A549 (cell line): Measurements from ENCODE around the gene FBLN1. TPM values are rescaled to one million over a fixed set of nuclear protein-coding genes. Genes with fewer than 3 reads are reported as not detected.

ENCODE experiments used
- ATAC-seq, 2 experiments: fragments of 200-7000 bp in 1 of 2; fragments of >200 bp in 1 of 2; cut with Nextera tagmentation in 1 of 2; cut with Tn5 transposase in 1 of 2; 3 replicates each; pipeline versions ENCODE4 v1.8.0 to v1.9.1; 2018 to 2020; ENCODE audit warnings: mild to moderate bottlenecking in 1 of 2, moderate library complexity in 1 of 2
- CTCF ChIA-PET: fragments of 300-600 bp; sonication (Branson Sonifier 250); formaldehyde crosslinking; extraction: SDS; loops from one replicate; lab custom pipeline; 2021; ENCODE audit warnings: antibody characterized with exemption, inconsistent platforms; lab: Yijun Ruan, JAX
- POLR2A ChIA-PET: fragments of 350-600 bp; formaldehyde crosslinking; extraction: SDS; loops from one replicate; lab custom pipeline; 2021; ENCODE audit warnings: antibody characterized with exemption, inconsistent platforms; lab: Yijun Ruan, JAX
- DNase-seq, 2 experiments: peaks; one replicate each; pipeline versions ENCODE4 v3.0.0 to v3.0.0-alpha.2; 2011 to 2016; ENCODE audit warnings: low read depth in 1 of 2, low spot score in 1 of 2
- FAIRE-seq: peaks from 2 replicates; lab custom pipeline; 2011; peaks lifted over from hg19 to GRCh38; lab: Jason Lieb, UNC
- H3K27ac ChIP-seq, 2 experiments: fragments of >200 bp; sonication (Bioruptor Twin); formaldehyde crosslinking; 3 replicates each; pipeline ENCODE4 v1.5.1; 2016 to 2017
- H3K4me1 ChIP-seq: fragments of >200 bp; sonication (Bioruptor Twin); formaldehyde crosslinking; 3 replicates; pipeline ENCODE4 v1.6.1; 2016
- H3K4me2 ChIP-seq: fragments of >200 bp; sonication (Bioruptor Twin); formaldehyde crosslinking; 3 replicates; pipeline ENCODE4 v1.6.1; 2016
- H3K4me3 ChIP-seq: fragments of >200 bp; sonication (Bioruptor Twin); formaldehyde crosslinking; 3 replicates; pipeline ENCODE4 v1.5.1; 2016
- H3K9me3 ChIP-seq: fragments of >200 bp; sonication (Bioruptor Twin); formaldehyde crosslinking; 3 replicates; pipeline ENCODE4 v1.6.1; 2016
- ATOH8 ChIP-seq: fragments of 250-450 bp; sonication (Bioruptor Pico); IDR thresholded peaks from 2 replicates; pipeline ENCODE4 v1.5.0; 2020; ENCODE audit warnings: low read depth, mild to moderate bottlenecking, moderate library complexity
- BHLHE40 ChIP-seq: IDR thresholded peaks from 2 replicates; pipeline ENCODE4 v1.6.1; 2012; ENCODE audit warnings: low read depth, low read length, inconsistent platforms
- CHD2 ChIP-seq: fragments of 150-350 bp; IDR thresholded peaks from 2 replicates; pipeline ENCODE4 v1.6.1; 2014; ENCODE audit warnings: low read length; ENCODE audit not compliant: partially characterized antibody
- CTCF ChIP-seq: fragments of >200 bp; sonication (Bioruptor Twin); formaldehyde crosslinking; IDR thresholded peaks from 3 replicates; pipeline ENCODE4 v1.5.1; 2016
- E2F6 ChIP-seq: IDR thresholded peaks from 2 replicates; pipeline ENCODE4 v1.6.1; 2012; ENCODE audit warnings: low read depth, borderline replicate concordance
- EHF ChIP-seq: fragments of 250-450 bp; sonication (Bioruptor Pico); IDR thresholded peaks from 2 replicates; pipeline ENCODE4 v1.5.0; 2020; ENCODE audit warnings: mild to moderate bottlenecking
- ELK1 ChIP-seq: fragments of 150-350 bp; IDR thresholded peaks from 2 replicates; pipeline ENCODE4 v1.6.1; 2014; ENCODE audit warnings: low read depth, mild to moderate bottlenecking, low read length
- ESRRA ChIP-seq: fragments of 150-350 bp; IDR thresholded peaks from 2 replicates; pipeline ENCODE4 v1.6.1; 2014; ENCODE audit warnings: mild to moderate bottlenecking, low read length, borderline replicate concordance
- GATA3 ChIP-seq: IDR thresholded peaks from 2 replicates; pipeline ENCODE4 v1.6.1; 2012; ENCODE audit warnings: borderline replicate concordance
- HMGXB4 ChIP-seq: fragments of 250-450 bp; sonication (Bioruptor Pico); IDR thresholded peaks from 2 replicates; pipeline ENCODE4 v1.5.0; 2021; ENCODE audit warnings: mild to moderate bottlenecking, moderate library complexity, borderline replicate concordance
- HOXA7 ChIP-seq: fragments of 250-450 bp; sonication (Bioruptor Pico); IDR thresholded peaks from 2 replicates; pipeline ENCODE4 v1.5.0; 2020; ENCODE audit warnings: mild to moderate bottlenecking, moderate library complexity
- HOXB5 ChIP-seq: fragments of 250-450 bp; sonication (Bioruptor Pico); IDR thresholded peaks from 2 replicates; pipeline ENCODE4 v1.5.0; 2020; ENCODE audit warnings: mild to moderate bottlenecking, moderate library complexity
- JUN ChIP-seq, 2 experiments: fragments of >200 bp; sonication (Bioruptor Twin); formaldehyde crosslinking; IDR thresholded peaks; 2 replicates in 1 of 2; 3 replicates in 1 of 2; pipeline ENCODE4 v1.6.1; 2016 to 2017
- KDM1A ChIP-seq: fragments of 200-600 bp; sonication (generic); IDR thresholded peaks from 2 replicates; pipeline ENCODE4 v1.6.1; 2016; ENCODE audit warnings: low read depth, mild to moderate bottlenecking
- MAX ChIP-seq: IDR thresholded peaks from 2 replicates; pipeline ENCODE4 v1.6.1; 2012
- MYC ChIP-seq: IDR thresholded peaks from 2 replicates; pipeline ENCODE4 v1.6.1; 2012; ENCODE audit warnings: mild to moderate bottlenecking, inconsistent platforms, low read length, improper control_type of control experiment, borderline replicate concordance
- NFE2L2 ChIP-seq: fragments of 150-350 bp; conservative IDR thresholded peaks from 2 replicates; pipeline ENCODE4 v1.6.1; 2014; ENCODE audit warnings: low read length
- PHF8 ChIP-seq: fragments of 200-600 bp; sonication (generic); IDR thresholded peaks from 2 replicates; pipeline ENCODE4 v1.6.1; 2016; ENCODE audit warnings: low read depth, mild to moderate bottlenecking, antibody characterized with exemption, moderate library complexity, borderline replicate concordance
- POLR2A ChIP-seq: IDR thresholded peaks from 2 replicates; pipeline ENCODE4 v1.6.1; 2012; ENCODE audit warnings: mild to moderate bottlenecking, low read length
- RAD21 ChIP-seq, 2 experiments: fragments of >200 bp in 1 of 2; sonication (Bioruptor Twin) in 1 of 2; formaldehyde crosslinking in 1 of 2; IDR thresholded peaks in 1 of 2; conservative IDR thresholded peaks in 1 of 2; 2 replicates in 1 of 2; 3 replicates in 1 of 2; pipeline ENCODE4 v1.6.1; 2012 to 2018; ENCODE audit warnings: inconsistent platforms in 1 of 2
- SMC3 ChIP-seq: fragments of >200 bp; sonication (Bioruptor Twin); formaldehyde crosslinking; IDR thresholded peaks from 3 replicates; pipeline ENCODE4 v1.6.1; 2018; ENCODE audit warnings: inconsistent platforms
- TP53 ChIP-seq: fragments of 250-450 bp; sonication (Bioruptor Pico); IDR thresholded peaks from 2 replicates; pipeline ENCODE4 v1.5.0; 2021; ENCODE audit warnings: mild to moderate bottlenecking, moderate library complexity
- USF2 ChIP-seq: fragments of 450-650 bp; IDR thresholded peaks from 2 replicates; pipeline ENCODE4 v1.6.1; 2014; ENCODE audit warnings: antibody characterized with exemption
- WGBS: methylation state at CpG from one replicate; pipeline ENCODE4 v1.1.6; 2017; ENCODE audit errors: missing lambda C conversion rate; 5-methylcytosine and 5-hydroxymethylcytosine counted together
- polyA minus RNA-seq: library from RNA; depleted of rRNA, polyadenylated mRNA; stranded (reverse); fragments of >200 nt; gene quantifications from 2 replicates; pipeline ENCODE4 v1.2.3, GENCODE V29; 2011; rRNA and poly(A)+ RNA removed
- polyA plus RNA-seq, 4 experiments: library from polyadenylated mRNA; depleted of rRNA in 3 of 4; stranded (reverse); fragments of >200 nt; fragmentation: RNase III in 1 of 4; extraction: RNeasy Plus Mini Kit Qiagen cat#74134 plus additional on column Dnase treatment in 1 of 4; gene quantifications; 2 replicates in 3 of 4; 3 replicates in 1 of 4; pipeline ENCODE4 v1.2.3, GENCODE V29; 2011 to 2017

FBLN1 gene
- polyA plus RNA-seq (2011; rRNA removed) (18.2 and 20.0 TPM in 2 replicates), polyA plus RNA-seq (2017; fragmentation: RNase III; extraction: RNeasy Plus Mini Kit Qiagen cat#74134 plus additional on column Dnase treatment) (31.0 to 34.4 TPM (median 32.7 TPM) in 3 replicates), polyA minus RNA-seq (16.9 and 22.5 TPM in 2 replicates)
- polyA plus RNA-seq (2012; cell fraction: cytosol; rRNA removed): 28.9 and 37.7 TPM in 2 replicates
- 60.5 and 67.1 TPM in 2 replicates for polyA plus RNA-seq (2012; cell fraction: nucleus; rRNA removed)

- TF ChIP-seq MAX (peak; percentile 29), CTCF (peak; percentile 46), KDM1A (no peak), JUN (IDR thresholded peaks at IDR 0.05) (peak in 1 of 2 experiments; percentile 47; a peak in 1 of 5 replicates), CHD2 (no peak), SMC3 (peak; percentile 23; the same call in 1 of the 3 replicates), MYC (no peak), ESRRA (no peak), ATOH8 (CRISPR knock-in tag) (no peak), ELK1 (no peak), EHF (CRISPR knock-in tag) (no peak), PHF8 (peak; percentile 67; the same call in 1 of the 2 replicates), POLR2A (peak; percentile 57), HOXA7 (CRISPR knock-in tag) (no peak)
- ChIA-PET CTCF (interaction anchor here (0.9 kb wide), 1 partner anchor 49 kb away, joined by 3 read pairs; no protein-coding TSS in a partner anchor), POLR2A (no interaction called here)
- no peak for FAIRE-seq
- 11% methylated on average over 5 of the region's 89 CpGs for WGBS
- H3K4me3 ChIP-seq: peak within 1 kb of the TSS; percentile 76
- peak within 1 kb of the TSS; percentile 97 to 98 for H3K27ac ChIP-seq
- H3K4me2 ChIP-seq: peak within 1 kb of the TSS; percentile 97
- no peaks in the 10 kb centered on the region for H3K9me3 ChIP-seq
- DNase-seq: peak; percentile 42 to 50
- peak; percentile 80 to 85 for ATAC-seq
- H3K4me1 ChIP-seq: peaks cover 14% of the 10 kb centered on the region; the same call in 2 of the 3 replicates
Measured at GRCh38 chr22:45502215-45503049, at the start of gene FBLN1. TSS of gene FBLN1 (plus strand) at chr22:45502883. CDS start at chr22:45502986, 103 bp downstream.

GRCh38 chr22:45453764-45454163 lies 48.9 kb upstream of the FBLN1 start:
- DNase-seq: no peak
- Histone ChIP-seq H3K4me3 (no peak overlapping the region), H3K27ac (no peak overlapping the region), H3K9me3 (no peaks in the 10 kb centered on the region), H3K4me1 (0 out of 3 replicates have a peak, but pooled peaks cover 3% of the 10 kb centered on the region), H3K4me2 (no peak overlapping the region)
- FAIRE-seq: no peak
- no peak for TF ChIP-seq NFE2L2
- no peak for TF ChIP-seq EHF (CRISPR knock-in tag)
- no peak for TF ChIP-seq TP53
- TF ChIP-seq JUN (IDR thresholded peaks at IDR 0.05): no peak
- no peak for TF ChIP-seq GATA3
- TF ChIP-seq CHD2: no peak
- no peak for TF ChIP-seq RAD21 (conservative IDR thresholded peaks at IDR 0.05 in 1 of 2, IDR thresholded peaks at IDR 0.05 in 1 of 2)
- TF ChIP-seq HMGXB4: no peak
- TF ChIP-seq E2F6: no peak
- no peak for TF ChIP-seq MYC
- no peak for TF ChIP-seq USF2
- TF ChIP-seq BHLHE40: no peak
- TF ChIP-seq HOXB5 (CRISPR knock-in tag): no peak
- TF ChIP-seq PHF8: no peak
- no peak for ATAC-seq
- ChIA-PET POLR2A (no interaction called here), CTCF (interaction anchor here (2.2 kb wide), 1 partner anchor 13 kb away, joined by 7 read pairs; no protein-coding TSS in a partner anchor)
- whole genome bisulfite sequencing: 93% methylated on average over 6 of the region's 6 CpGs
